SK-N-MC (cell line): ENCODE measurements around the gene IGLL1.

Experiments used
- EZH2 ChIP-seq: fragments of 200-600 bp; sonication (generic); IDR thresholded peaks from one replicate; pipeline ENCODE4 v1.6.1; 2017; ENCODE audit warnings: antibody characterized with exemption
- POLR2AphosphoS5 ChIP-seq: IDR thresholded peaks from 2 replicates; pipeline ENCODE4 v1.6.1; 2012; ENCODE audit warnings: mild to moderate bottlenecking, low read depth, low read length, borderline replicate concordance

GRCh38 chr22:23583153-23583552, 3.1 kb upstream of the IGLL1 start:
- no peak for TF ChIP-seq POLR2AphosphoS5
- no peak for TF ChIP-seq EZH2
